Measurements from ENCODE around the gene CHST9.

Gene CHST9

DNA sequence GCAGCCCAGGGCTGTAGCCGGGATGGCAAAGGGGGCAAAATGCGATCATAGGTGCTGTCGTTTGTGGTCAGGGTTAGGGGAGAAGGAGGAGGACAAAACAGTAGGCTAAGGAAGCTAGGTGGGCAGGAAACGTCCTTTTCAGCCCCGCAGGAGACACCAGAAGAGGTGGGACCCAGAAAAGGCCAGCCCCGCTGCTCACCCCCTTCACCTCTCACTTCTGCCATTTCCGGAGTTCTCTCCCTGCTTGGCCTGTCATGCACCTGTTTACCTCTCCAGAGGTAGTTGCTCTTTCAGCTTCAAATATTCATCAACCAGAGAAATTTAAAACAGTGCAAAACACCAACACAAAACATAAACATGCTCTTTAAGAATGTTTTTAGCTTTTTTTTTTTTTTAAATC is 320.4 kb downstream of the CHST9 start:
- no peak for TF ChIP-seq CTCF (IDR thresholded peaks at IDR 0.05; ENCODE audit: insufficient read depth, low read length, missing control alignments)

DNA sequence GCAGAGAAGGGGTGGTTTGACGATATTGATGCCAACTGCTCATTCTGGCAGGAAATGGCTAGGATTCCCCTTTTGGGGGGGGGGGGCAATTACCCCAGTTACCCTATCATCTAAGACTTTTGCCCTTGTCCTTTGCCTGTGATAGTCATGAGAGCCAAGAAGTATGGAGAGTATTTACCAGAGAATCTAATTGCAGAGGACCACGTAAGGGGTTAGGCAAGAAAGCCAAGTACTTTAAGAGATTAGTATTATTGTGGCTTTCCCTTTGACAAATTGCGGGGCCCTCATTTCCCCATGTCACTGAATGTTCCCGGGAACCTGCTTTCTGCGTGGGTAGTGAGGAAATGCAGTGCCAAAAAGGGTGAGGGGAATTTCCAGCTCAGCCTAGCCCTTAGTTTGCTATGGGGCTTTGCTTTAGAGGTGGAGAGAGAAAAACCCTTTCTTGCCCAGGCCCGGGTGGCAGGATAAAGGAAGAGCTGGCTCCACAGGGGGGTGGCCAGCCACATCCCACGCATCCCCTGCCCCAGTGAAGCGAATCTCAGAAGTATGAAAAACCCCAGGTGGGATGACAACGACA is 321.1 kb downstream of the CHST9 start:
- no peak for TF ChIP-seq CTCF (IDR thresholded peaks at IDR 0.05; ENCODE audit: insufficient read depth, low read length, missing control alignments)
- POLR2A ChIA-PET = no interaction called here
- CTCF ChIA-PET = no interaction called here
- no peak overlapping the region for H3K4me3 ChIP-seq (ENCODE audit: low read depth, low read length)
- no peak for DNase-seq (ENCODE audit: low read depth, low spot score)

More for the DNA sequence above, 320.4 kb downstream of the CHST9 start:
- ChIA-PET POLR2A (no interaction called here), CTCF (no interaction called here)
- DNase-seq (ENCODE audit: low read depth, low spot score) = no peak
- H3K4me3 ChIP-seq (ENCODE audit: low read depth, low read length) = no peak overlapping the region

- H3K4me3 ChIP-seq (ENCODE audit: low read depth, low read length) = no peak overlapping the region
- CTCF ChIA-PET = no interaction called here
- no peak for TF ChIP-seq CTCF (IDR thresholded peaks at IDR 0.05; ENCODE audit: insufficient read depth, low read length, missing control alignments)
- DNase-seq (ENCODE audit: low read depth, low spot score) = no peak
- POLR2A ChIA-PET = no interaction called here
Measured at GRCh38 chr18:26863122-26863879, 321.8 kb downstream of the CHST9 start.

DNA sequence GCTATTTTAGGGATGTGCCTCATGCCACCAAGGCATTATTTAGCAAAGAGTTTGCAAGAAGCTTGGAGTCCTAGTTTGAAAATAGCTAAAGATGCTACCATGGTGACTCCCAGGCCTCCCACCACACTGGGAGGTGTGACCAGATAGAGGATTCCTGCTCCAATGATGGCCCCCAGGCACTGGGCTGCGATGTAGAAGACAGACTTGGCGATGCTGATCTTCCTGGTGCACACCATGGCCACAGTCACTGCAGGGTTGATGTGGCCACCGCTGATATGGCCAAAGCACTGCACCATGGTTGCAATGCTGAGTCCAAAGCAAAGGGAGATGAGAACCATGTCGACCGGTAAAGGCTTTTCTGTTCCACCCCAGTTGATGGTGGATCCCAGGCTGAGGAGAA is 323.0 kb downstream of the CHST9 start:
- no peak for TF ChIP-seq CTCF (IDR thresholded peaks at IDR 0.05; ENCODE audit: insufficient read depth, low read length, missing control alignments)
- DNase-seq (ENCODE audit: low read depth, low spot score) = no peak
- H3K4me3 ChIP-seq (ENCODE audit: low read depth, low read length) = no peak overlapping the region
- POLR2A ChIA-PET = no interaction called here
- CTCF ChIA-PET = no interaction called here
